ENCODE data around the gene LIMCH1.

DNA sequence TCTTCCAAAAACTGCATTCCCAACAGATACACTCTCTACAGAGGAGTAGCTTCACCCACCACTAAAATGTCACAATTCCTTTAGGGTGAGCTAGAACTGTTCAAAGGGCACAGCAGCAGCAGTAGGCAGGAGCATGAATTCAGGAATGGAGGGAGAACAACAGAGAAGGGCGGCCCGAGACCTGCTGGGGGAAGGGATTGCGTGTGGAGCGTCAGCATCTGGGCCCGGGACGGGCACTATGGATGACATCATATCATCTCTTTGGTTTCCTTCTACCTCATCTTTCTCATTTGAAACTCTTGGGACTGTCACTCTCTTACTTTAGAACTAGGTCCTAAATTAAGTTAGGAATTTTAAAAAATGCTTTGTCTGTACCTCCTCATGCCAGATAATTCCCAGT, 115.6 kb downstream of the LIMCH1 start:
- TF ChIP-seq EZH2phosphoT487 (IDR thresholded peaks at IDR 0.05; ENCODE audit: low read depth, severe bottlenecking, unreplicated experiment) (no peak), EZH2 (IDR thresholded peaks at IDR 0.05; ENCODE audit: borderline replicate concordance) (no peak)
- TF ChIP-seq, protein P1, sequence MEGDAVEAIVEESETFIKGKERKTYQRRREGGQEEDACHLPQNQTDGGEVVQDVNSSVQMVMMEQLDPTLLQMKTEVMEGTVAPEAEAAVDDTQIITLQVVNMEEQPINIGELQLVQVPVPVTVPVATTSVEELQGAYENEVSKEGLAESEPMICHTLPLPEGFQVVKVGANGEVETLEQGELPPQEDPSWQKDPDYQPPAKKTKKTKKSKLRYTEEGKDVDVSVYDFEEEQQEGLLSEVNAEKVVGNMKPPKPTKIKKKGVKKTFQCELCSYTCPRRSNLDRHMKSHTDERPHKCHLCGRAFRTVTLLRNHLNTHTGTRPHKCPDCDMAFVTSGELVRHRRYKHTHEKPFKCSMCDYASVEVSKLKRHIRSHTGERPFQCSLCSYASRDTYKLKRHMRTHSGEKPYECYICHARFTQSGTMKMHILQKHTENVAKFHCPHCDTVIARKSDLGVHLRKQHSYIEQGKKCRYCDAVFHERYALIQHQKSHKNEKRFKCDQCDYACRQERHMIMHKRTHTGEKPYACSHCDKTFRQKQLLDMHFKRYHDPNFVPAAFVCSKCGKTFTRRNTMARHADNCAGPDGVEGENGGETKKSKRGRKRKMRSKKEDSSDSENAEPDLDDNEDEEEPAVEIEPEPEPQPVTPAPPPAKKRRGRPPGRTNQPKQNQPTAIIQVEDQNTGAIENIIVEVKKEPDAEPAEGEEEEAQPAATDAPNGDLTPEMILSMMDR (IDR thresholded peaks at IDR 0.05; ENCODE audit: poor library complexity) = no peak

Data from hepatocyte (in vitro differentiated cells).